Fibroblast of gingiva (primary cell): ENCODE data around the gene ZBTB16.
"Not testable (repeated sequence)": the region's sequence is repeated elsewhere in the genome, so short reads cannot be mapped to it uniquely, and the experiment has no call there.

Source experiments
- DNase-seq: peaks from one replicate; pipeline ENCODE4 v3.0.0-alpha.2; 2011; ENCODE audit warnings: low read depth

The ZBTB16 gene

DNA sequence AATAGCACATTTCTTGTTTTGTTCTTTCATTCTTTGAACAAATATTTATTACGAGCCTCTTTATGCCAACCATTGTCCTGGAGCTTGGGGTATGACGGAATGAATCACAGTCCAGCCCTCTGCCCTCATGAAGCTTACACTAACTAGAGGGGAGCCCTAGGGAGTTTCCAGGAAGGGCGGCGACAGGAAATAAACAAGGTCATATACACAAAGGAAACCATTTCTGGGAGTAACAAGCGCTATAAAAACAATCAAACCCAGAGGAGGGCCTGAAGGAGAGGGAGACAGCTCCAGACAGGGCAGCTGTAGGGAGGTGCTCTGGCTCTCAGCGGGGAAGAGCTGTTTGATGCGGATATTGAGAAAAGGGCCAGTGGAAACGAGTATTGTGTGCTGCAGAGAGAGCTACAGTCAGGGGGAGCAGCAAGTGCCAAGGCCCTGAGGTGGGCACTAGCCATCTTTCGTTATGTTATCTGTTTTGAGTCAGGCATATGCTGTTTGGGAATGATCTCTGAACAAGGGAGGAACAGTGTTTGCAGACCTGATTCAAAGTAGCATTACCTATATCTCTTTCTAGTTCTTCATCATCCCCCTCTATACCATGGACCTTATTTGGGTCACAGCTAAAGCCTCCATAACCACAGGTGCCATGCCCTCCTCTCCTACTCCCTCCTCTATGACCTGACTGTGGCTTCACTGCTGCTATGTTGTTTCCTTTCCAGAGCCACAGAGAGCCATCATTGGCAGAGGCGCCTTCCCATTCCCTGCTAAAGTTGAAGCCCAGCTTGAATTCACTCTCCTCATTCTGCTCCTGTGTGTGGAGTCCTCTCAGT, 15.3 kb upstream of the ZBTB16 start:
- DNase-seq = no peak

DNA sequence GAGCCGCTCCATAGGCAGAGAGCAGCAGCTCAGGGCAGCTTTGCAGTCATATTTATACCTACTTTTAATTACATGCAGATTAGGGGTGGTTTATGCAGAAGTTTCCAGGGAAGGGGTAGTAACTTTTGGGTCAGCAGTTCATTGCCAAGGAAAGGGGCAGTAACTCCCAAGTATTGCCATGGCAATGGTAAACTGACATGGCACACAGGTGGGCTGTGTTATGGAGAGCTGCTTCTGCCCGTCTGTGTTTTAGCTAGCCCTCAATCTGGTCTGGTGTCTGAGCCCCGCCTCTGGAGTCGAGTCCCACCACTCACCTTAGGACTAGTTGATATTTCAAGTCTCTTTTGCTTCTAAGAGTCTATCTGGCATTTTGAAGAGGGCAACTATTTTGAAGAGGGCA, 12.2 kb upstream of the ZBTB16 start:
- DNase-seq = no peak

DNA sequence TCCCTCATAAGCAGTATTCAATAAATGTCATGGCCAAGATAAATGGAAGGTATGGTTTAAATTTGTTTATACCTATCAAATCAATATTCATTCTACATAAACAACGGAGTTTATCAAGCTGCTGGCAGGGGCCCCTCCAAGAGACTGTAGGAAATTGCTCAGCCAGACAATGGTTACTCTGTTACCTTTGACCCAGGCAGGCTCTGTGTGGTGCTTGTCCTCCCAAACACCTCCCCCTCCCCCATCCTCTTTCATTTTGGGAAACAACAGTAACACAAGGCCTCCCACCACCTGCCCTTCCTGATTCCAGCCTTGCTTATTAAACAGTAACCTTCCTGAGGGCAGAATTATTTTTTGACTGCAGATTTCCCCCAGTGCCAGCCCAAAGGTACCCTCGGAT, 10.5 kb upstream of the ZBTB16 start:
- no peak for DNase-seq

DNA sequence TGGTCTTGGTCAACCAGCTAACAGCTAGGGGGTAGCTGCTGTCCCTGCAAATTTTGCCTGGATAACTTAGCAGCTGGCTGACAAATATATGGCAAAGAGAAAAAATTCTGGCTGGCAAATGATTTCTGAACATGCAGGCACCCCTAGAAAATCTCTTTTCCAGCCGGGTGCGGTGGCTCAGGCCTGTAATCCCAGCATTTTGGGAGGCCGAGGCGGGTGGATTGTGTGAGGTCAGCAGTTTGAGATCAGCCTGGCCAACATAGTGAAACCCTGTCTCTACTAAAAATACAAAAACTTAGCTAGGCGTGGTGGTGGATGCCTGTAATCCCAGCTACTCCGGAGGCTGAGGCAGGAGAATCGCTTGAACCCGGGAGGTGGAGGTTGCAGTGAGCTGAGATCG, 9.7 kb upstream of the ZBTB16 start:
- DNase-seq = not testable (repeated sequence)

DNA sequence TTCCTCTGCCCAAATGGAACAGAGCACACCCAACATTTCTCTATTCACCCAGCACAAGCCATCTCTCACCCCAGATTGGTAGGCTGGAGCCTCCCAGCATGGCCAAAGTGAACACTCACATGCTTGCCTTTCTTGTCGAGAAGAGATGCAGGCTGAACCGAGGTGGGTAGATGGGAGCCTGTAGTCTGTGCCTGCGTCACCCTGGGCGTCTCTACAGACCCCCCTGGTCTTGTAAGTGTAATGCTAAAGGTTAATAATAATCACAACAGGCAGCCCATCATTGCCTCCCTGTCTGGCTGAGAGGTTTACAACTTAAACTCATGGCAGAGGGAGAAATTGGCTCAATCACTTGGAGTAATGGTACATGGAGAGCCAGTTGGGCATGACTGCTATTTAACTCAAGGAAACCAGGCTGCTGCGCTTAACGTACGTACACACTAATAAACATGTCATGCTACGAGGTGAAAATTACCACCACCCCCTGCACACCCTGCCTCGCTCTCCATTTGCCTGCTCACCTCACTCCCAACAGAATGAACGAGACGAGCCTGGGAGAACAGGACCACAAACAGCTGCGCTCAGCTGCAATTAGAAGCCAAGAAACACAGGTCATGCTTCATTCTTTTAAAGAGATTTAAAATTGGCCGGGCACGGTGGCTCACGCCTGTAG, 9.1 kb upstream of the ZBTB16 start:
- no peak for DNase-seq

DNA sequence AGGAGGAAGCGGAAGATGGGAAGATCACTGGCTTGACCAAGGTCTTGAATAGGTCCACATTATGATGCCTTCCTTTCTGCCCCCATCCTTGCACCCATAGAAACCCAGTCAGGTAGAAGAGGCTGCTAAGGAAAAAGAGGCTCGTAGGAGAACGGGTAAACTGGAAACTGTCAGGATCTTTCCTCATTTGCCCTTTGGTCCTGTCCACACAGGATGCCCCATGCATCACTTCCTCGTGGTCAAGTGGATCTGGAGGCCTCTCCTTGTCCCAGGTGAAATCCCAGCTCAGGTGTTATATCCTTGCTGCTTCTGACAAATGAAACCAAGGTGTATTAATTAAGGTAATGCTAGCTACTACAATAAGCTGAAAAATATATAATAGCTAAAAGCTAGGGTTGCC, 8.0 kb upstream of the ZBTB16 start:
- no peak for DNase-seq

DNA sequence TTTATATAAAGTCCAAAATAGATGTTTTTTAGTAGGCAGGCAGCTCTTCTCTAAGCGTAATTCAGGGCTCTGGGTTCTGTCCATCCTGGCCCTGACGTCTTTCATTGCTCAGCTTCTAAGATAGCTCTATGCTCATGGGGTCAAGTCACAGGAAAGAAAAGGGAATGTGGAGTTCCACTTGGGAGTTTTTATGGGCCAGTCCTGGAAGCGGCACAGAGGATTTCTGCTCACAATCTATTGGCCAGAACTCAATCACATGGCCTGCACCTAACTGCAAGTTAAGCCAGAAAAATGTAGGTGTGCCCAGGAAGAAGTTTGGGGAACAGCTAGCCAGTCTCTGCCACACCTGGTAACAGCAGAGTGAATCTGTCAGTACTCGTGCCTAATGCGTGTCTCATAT, 7.4 kb upstream of the ZBTB16 start:
- no peak for DNase-seq

DNA sequence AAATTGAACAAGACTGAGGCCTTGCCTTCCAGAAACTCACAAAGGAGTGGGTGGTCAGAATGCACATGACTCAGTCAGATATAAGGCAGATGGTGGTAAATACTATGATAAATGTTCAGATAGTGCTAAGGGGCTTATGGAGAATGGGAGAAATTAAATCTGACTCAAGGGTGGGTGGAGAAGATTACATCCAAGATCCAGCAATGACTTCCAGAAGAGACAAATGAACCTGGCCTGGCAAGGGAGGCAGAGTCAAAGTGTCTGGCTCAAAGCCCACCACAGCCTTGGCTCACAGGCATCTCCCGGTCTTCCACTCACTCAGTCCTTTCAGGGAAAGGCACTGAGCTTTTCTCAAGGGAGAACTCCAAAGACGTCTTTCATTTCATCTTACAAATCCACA, 6.1 kb upstream of the ZBTB16 start:
- DNase-seq = no peak

DNA sequence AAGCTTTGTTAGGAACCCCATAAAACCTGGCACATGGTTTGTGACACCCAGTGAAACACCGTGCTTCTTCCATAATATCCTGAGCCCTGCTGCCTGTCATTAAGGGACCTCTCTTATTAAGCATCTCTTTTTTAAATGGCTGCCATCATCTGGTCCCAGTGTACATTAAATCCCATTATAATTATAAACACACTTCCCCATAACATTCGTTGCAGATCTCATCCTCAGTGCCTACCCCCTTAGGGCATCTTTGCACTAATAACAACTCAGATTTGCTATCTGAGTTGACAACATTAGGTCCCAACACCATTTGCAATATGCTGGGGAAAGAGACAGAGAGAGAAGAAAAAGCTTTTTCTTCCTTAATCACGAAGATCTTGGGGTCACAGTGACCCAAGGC, 4.7 kb upstream of the ZBTB16 start:
- DNase-seq = no peak

DNA sequence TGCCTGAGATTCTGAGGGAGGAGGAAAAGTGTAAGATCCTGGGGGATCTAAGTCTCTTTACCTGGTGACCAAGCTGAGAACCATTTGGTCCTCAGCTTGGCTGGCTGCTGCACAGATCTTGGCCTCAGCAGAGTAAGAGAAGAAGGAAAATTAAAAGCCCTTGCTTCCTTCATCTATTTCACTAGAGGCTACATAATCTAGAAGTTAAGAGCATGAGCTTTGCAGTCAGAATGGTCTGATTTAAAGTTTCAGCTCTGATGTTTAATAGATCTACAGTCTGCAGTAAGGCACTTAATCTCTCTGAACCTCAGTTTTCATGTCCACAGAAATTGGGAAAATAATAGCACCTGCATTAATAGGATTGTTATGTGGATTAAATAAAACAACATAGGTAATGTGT, 3.1 kb upstream of the ZBTB16 start:
- no peak for DNase-seq

DNA sequence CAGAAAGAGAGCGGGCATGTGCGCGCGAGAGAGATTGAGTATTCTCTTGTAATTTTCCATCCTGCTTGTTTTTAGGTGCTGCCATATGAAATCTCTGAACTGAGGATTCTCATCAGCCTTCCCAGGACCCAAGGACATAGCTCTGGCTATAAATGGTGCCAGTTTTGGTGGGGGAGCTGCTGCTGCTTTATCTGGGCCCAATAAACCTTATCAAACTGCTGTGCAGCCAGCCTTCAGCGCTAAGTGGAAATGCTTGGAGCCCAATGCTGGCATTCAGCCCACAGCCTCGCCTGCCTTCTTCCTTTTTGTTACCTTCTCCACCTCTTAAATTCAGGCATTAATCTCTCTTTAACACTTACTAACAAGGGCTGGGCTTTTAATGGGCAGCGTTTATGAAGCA, 2.4 kb upstream of the ZBTB16 start:
- DNase-seq = no peak

DNA sequence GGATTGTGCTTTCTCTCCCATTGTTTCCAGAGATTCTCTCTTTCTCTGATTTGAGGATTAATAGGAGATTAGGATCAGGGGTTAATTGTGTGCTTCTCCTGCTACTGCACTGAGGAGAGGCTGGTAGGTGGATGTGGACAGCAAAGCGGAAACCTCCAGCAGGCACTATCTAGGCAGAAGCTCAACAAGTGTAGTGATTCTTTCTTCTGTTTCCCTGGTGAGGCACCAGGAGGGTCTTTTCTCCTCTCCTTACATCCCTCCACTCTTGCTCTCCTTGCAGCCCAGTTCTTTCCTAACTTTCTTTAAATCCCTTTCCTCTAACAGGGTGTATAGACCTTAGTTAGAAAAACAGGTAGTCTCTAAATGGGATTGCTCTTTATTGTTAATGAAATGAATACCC, 1.9 kb upstream of the ZBTB16 start:
- no peak for DNase-seq

DNA sequence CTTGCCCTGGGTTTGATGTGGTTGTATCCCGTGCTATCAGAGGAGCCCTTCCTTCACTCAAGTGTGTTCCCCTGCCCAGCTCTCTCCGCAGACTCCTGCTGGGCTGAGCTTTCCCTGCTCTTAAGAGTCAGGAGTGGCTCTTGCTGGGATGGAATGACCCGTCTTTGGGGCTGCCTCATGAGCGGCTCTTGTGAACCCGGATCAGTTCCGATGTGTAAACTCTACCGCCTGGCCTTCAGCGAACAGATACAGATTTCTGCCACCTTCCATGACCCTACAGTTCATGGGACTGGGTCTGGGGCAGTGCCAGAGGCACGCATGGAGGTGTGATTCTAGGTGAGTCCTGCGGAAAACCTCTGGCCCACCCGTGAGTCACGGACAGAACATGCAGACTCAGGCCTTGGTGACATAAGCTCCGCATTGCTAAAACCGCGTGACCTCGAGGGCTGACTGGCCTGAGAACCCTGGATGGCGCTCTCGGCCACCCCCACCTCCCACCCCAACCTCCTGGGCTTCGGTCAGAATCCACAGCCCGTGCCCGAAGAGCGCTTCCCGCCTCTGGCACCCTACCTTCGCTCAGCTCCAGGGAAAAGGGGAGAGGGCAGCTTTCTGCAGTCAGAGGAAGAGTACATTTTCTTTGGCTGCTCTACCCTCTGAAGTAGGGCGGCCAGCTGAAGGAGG, 1.3 kb upstream of the ZBTB16 start:
- DNase-seq = no peak

DNA sequence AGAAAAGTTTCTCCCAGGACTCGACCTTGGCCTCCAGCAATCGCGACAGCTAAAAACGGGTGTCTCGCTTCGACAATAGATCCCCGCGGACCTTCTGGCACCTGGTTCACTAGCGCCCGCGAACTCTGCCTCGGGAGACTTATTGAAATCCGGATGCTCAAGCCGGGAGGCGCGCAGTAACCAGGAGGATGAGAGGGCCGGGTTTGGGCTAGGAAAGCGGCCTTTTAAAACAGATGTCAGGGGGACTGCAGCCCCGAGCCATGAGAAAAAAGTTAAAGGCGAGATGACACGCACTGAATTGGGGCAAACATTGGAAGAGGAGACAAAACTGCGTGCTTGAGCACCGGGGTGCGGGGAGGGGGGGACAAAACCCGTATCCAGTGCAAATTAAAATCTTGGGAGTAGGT, 637 bp upstream of the ZBTB16 start:
- DNase-seq = no peak

DNA sequence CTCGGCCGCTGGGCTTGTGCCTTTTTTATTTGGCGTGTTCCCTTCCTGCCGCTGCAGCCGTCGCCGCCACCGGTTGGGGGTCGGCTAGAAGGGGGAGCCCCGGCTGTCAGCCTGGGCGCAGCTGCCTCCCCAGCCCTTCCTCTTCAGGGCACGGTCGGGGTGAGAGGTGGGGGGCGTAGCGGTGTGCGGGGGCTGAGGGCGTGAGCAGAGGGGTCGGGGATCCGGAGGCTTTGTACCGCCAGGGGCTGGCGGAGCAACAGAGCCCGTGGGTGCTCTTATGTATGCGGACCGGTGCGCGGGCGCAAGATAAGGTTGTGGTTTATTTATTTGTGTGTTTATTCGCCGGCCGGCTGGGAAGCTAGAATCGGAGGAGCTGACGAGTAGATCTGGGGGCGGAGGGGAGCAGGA, 477 bp downstream of the ZBTB16 start:
- DNase-seq = no peak

DNA sequence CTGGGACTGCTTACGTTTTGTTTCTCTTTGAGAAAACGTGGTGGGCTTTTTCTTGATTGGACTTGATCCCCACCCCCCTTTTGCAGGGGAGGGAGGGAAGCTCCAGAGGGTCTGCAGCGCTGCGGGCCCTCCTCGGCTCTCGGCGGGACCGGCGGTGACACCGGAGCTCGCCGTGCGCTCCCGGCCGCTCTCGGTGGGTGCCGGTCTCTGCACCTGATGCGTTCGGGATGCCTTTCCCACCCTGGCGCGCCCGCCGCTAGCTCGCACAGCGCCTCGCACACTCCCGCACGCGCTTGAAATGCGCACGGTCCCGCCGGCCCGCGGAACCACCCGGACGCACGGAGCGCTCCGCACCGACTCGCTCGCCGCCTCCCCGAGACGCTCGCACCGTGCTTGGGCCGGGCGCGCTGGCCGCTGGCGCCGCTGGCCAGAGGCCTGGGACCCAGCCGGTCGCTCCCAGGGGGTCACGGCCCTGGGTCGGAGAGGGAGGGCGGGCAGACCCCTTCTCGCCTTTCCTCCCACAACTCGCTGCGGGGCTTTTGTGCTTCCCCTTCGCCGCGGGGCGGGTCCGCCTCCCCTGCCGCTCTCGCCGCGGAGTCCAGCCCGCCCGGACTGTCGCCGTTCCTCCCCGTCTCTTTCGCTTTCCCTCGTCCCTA, 1.0 kb downstream of the ZBTB16 start:
- no peak for DNase-seq

DNA sequence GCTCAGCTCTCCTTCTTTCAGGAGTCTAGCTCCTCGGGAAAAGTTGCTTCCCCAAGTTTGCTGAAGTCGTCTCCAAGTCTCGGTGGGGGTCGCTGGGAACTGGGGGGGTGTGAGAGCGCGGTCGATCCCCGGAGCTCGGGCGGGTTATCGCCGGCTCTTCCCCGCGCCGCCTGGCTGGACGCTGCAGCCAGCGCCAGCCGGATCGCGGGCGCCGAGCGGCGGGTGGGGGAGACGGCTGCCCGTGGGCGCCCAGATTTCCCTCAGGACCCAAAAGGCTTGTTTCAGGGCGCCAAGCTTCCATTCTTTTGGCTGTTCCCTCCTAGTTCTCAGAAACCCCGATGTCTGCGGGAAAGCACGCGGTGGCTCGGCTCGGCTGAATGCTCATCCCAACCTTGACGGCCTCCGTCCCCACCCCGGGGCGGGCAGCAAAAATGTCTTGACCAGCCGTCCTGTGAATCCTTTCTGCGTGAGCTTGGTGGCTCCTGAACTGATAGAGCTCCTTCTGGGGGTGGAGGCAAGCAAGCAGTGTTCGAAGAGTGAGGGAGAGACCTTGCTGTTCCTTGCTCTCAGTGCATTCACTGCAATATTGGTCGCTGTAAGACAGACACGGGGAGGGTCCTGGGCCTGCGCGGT, 1.7 kb downstream of the ZBTB16 start:
- DNase-seq = peak; percentile 51

DNA sequence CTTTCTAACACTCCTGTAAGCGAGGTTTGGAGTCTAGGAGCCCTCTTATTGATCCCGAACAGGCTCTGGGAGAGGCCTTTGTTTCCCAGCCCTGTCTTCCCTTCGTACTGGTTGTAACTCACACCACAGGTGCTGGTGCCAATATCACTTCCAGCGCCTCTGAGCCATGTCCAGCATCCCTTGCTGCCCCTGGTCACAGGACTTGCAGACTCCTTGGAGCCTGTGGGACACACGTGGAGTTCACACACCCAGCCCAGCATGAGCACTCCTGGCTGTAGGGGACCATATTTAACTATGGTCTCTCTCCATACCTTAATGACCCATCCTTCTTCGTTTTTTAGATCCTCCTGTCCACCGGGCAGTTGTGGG, 2.2 kb downstream of the ZBTB16 start:
- DNase-seq = peak; percentile 37

DNA sequence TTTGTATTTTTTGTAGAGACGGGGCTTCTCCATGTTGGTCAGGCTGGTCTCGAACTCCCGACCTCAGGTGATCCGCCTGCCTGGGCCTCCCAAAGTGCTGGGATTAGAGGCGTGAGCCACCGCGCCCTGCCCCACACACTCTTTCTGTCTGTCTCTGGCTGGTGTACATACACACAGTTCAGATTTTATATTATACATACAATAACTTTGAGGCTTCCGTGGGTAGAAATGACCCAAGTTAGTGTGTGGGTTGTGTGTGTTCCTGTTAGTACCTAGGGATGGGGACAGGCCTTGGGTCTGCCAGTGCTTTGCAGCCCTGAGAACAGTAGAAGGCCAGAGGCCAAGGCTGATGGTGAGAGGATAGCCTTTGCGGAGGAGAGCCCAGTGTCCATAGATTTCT, 2.8 kb downstream of the ZBTB16 start:
- no peak for DNase-seq

DNA sequence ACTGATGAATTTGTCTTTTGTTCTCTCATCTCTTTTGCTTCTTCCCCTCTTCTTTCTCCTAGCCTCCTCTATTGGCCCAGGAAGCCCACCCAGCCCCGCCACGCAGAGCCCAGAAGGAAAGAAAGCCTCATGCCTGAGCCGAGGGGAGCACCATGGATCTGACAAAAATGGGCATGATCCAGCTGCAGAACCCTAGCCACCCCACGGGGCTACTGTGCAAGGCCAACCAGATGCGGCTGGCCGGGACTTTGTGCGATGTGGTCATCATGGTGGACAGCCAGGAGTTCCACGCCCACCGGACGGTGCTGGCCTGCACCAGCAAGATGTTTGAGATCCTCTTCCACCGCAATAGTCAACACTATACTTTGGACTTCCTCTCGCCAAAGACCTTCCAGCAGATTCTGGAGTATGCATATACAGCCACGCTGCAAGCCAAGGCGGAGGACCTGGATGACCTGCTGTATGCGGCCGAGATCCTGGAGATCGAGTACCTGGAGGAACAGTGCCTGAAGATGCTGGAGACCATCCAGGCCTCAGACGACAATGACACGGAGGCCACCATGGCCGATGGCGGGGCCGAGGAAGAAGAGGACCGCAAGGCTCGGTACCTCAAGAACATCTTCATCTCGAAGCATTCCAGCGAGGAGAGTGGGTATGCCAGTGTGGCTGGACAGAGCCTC, 3.8 kb downstream of the ZBTB16 start:
- DNase-seq = no peak

DNA sequence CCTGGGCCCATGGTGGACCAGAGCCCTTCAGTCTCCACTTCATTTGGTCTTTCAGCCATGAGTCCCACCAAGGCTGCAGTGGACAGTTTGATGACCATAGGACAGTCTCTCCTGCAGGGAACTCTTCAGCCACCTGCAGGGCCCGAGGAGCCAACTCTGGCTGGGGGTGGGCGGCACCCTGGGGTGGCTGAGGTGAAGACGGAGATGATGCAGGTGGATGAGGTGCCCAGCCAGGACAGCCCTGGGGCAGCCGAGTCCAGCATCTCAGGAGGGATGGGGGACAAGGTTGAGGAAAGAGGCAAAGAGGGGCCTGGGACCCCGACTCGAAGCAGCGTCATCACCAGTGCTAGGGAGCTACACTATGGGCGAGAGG, 4.3 kb downstream of the ZBTB16 start:
- DNase-seq = no peak

DNA sequence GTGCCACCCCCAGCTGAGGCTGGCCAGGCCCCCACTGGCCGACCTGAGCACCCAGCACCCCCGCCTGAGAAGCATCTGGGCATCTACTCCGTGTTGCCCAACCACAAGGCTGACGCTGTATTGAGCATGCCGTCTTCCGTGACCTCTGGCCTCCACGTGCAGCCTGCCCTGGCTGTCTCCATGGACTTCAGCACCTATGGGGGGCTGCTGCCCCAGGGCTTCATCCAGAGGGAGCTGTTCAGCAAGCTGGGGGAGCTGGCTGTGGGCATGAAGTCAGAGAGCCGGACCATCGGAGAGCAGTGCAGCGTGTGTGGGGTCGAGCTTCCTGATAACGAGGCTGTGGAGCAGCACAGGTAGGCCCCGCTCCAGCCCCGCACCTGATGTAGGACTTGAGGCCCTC, 4.7 kb downstream of the ZBTB16 start:
- DNase-seq = no peak
